Renal cortical epithelial cell (primary cell): ENCODE results near the gene VRK3. TPM values are rescaled to one million over a fixed set of nuclear protein-coding genes. Genes with fewer than 3 reads are reported as not detected.

ENCODE experiments used
- DNase-seq: peaks from one replicate; pipeline ENCODE4 v3.0.0-alpha.2; 2011; ENCODE audit warnings: low read depth
- total RNA-seq: library from RNA; depleted of rRNA; stranded (reverse); fragments of >200 nt; gene quantifications from 2 replicates; pipeline ENCODE4 v1.2.3, GENCODE V29; 2014

Gene VRK3
- total RNA-seq, 1 donor from 2014 or later = 32.9 TPM

DNA sequence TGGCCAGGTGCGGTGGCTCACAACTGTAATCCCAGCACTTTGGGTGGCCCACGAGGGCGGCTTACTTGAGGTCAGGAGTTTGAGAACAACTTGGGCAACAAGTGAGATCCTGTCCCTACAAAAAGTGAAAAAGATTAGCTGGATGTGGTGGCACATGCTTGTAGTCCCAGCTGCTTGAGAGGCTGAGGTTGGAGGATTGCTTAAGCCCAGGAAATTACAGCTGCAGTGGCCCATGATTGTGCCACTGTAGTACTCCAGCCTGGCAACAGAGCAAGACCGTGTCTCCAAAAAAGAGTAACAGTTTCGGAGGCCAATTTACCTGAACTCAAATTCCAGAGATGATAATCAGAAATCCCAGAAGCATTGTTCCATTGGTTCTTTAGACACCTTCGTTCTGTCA lies 5.1 kb upstream of the VRK3 start:
- DNase-seq = no peak

- DNase-seq = no peak
These were observed 1.4 kb upstream of the VRK3 start for GRCh38 chr19:50026550-50026906.

DNA sequence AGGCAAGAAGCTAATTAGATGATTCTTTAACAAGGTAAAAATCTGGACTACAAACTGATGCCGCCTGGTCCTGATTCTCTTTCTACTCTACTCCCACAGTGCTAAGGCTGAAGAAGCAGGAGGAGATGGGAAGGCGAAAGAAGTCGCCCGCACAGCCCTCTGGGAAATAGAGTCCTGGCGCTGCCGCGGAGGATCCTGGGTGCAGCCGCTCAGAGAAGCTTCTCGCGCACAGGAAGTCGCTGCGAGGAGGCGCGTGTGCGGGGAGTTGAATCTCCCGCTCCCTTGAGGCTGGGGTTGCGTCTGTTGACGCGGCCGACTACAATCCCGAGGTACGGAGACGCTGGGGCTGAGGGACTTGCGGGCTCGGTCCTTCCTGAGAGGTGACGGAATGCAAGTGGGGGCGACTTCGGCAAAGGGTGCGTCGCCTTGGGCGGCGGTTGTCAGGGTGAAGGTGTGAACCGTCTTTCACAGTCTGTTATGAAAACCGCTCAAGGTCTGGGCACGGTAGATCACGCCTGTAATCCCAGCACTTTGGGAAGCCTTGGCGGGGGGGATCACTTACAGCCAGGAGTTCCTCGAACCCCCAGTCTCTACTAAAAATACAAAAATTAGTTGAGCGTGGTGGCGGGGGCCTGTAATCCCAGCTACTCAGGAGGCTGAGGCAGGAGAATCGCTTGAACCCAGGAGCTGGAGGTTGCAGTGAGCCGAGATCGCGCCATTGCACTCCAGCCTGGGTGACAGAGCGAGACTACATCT lies 800 bp upstream of the VRK3 start, which contains the start of gene ZNF473:
Gene ZNF473 (plus strand): TSS at position 212 of the 756 bp plus-strand sequence. CDS start 5,078 bp downstream, outside the sequence.
- no peak for DNase-seq

- peak; percentile 39 for DNase-seq
These were observed 502 bp downstream of the VRK3 start for GRCh38 chr19:50024719-50025021.

DNA sequence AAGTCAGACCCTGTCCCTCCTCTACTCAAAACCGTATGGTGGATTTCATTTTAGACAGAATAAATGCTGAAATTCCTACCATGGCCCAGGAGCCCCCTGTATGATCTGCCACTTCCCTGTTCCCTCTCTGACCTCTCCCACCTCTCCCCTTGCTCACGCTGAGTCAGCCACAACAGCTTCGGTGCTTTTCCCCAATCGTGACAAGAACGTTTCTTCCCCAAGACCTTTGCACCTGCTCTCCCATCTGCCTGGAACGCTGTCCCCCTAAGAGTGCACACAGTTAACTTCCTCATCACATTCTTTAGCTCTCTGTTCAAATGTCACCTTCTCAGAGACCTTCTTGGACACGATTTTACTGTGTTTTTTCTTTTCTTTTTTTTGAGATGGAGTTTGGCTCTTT lies 2.3 kb downstream of the VRK3 start:
- DNase-seq = peak; percentile 21

DNA sequence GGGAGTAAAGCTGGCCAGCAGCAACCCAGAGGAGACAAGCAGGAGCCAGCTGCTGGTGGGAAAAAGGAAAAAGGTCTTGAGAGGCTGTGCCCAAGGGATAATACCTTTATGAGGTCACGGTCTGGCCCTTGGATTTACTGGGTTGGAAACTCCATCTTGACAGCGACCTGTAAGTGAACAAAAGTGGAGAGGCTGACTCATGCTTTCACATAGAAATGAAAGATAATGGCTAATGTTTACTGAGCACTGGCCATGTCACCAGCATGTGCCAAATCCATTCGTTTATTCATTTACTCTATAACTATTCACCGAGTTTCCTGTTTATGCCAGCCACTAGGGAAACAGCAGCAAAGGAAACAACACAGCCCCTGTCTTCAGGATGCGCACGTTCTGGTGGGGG lies 4.7 kb downstream of the VRK3 start:
- DNase-seq = peak; percentile 93

GRCh38 chr19:50016225-50016807 lies 8.9 kb downstream of the VRK3 start:
- no peak for DNase-seq

- DNase-seq = no peak
These were observed 16.6 kb downstream of the VRK3 start for GRCh38 chr19:50008532-50008931.

- DNase-seq = no peak
These were observed 17.2 kb downstream of the VRK3 start for GRCh38 chr19:50007947-50008346.

GRCh38 chr19:50007170-50007569 lies 18.0 kb downstream of the VRK3 start:
- no peak for DNase-seq

GRCh38 chr19:50005428-50005827 lies 19.7 kb downstream of the VRK3 start:
- no peak for DNase-seq

DNA sequence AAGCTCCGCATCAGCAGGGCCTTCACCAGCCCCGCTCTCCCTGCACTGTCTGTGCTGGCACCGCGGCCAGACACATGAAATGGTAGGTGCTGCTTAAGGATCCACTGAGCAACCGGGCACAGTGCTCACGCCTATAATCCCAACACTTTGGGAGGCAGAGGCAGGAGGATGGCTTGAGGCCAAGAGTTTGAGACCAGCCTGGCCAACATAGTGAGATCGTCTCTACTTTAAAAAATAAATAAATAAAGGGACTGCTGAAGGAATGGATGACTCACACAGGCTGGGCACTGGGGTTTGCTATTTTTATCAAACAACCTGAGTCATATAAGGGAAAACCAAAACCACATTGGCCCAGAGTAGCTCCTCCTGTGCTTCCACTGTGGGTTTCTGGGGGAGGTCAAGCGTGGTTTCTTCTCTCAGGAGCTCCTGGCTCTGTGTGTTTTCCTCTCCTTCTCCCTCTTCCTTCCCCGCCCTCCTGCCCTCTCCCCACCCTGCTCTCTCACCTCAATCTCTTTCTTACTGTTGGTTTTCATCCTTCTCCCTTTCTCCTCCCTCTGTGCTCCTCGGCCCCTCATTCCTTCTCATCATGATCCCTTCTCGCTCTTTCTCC lies 21.3 kb downstream of the VRK3 start:
- peak; percentile 99 for DNase-seq

- no peak for DNase-seq
These were observed 21.9 kb downstream of the VRK3 start for GRCh38 chr19:50003254-50003788.

- DNase-seq = no peak
These were observed 22.7 kb downstream of the VRK3 start for GRCh38 chr19:50002386-50002960.

DNA sequence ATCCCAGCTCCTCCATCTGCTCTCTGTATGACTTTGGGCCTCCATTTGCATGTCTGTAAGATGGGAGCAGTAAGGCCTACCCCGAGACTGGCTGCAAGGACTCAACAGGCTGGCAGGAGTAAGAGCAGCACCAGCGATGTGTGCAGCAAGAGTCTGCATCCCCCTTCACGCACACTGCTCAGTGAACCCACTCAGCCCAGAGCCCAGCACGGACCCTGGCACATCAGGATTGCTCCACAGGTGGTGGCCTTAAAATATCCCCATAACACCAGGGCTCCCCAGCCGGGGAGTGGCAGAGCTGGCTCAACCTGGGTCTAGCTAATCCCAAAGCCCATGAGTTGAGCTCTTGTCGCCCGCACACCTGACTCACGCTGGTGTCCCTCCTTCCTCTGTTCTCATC lies 23.4 kb downstream of the VRK3 start:
- no peak for DNase-seq

- DNase-seq = no peak
These were observed 24.2 kb downstream of the VRK3 start for GRCh38 chr19:50000841-50001557.

GRCh38 chr19:50000038-50000840 lies 24.9 kb downstream of the VRK3 start:
- DNase-seq = no peak

DNA sequence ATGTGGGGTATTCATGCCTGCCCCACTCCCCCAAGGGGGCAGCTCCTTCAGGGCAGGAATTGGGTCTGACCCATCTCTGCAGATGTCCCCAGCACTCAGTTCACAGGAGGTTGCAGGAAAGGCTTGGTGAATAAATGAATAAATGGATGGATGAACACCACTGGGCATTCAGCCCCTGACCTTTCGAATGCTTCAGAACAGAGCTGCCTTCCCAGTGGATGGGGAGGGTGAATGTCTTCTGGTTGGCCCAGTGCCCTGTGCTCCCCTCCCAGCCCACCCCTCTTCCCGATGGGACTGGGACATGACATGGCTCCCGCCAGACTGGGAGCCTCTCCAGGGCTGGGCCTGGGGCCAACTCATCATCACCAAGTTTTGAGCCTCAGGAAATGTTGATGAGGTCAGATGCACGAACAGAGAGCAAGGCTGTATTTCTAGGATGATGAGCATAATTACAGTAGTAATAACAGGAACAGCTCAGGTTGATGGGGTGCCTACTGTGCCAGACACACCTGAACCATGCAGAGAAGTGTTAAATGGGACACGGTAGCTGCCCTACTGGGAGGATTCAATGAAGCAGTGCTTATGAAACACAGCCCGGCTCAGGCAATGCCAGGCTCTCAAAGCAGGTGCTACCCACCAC lies 25.7 kb downstream of the VRK3 start:
- DNase-seq = no peak

- peak; percentile 29 for DNase-seq
These were observed 27.5 kb downstream of the VRK3 start for GRCh38 chr19:49997709-49998108.

GRCh38 chr19:49988433-49988832 lies 36.7 kb downstream of the VRK3 start:
- peak; percentile 29 for DNase-seq

DNA sequence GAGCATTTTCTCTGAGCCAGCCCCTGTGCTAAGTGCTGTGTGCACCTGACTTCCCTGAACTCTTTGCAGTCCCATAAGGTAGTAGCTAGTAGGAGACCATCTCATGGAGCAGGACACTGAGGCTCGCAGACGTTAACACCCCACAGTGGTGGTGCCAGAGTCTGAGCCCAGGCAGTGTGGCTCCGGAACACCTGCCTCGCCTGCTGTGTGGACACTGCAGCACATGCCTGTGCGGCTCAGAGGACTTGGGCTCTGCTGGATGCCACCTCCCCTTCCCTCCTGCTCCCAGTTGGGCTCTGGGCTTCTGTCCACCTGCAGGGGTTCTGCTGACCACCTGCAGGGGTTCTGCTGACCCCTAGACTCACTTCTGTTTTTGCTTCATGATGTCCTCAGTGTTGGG lies 37.2 kb downstream of the VRK3 start:
- DNase-seq = no peak
